Cerebellar nuclear complex (tissue), 1 donor: Measurements from ENCODE around the gene TRPM2.

ENCODE experiments used
- DNase-seq, 2 experiments: peaks; one replicate each; lab custom pipeline; 2025; lab: John Stamatoyannopoulos, UW

TRPM2 gene

DNA sequence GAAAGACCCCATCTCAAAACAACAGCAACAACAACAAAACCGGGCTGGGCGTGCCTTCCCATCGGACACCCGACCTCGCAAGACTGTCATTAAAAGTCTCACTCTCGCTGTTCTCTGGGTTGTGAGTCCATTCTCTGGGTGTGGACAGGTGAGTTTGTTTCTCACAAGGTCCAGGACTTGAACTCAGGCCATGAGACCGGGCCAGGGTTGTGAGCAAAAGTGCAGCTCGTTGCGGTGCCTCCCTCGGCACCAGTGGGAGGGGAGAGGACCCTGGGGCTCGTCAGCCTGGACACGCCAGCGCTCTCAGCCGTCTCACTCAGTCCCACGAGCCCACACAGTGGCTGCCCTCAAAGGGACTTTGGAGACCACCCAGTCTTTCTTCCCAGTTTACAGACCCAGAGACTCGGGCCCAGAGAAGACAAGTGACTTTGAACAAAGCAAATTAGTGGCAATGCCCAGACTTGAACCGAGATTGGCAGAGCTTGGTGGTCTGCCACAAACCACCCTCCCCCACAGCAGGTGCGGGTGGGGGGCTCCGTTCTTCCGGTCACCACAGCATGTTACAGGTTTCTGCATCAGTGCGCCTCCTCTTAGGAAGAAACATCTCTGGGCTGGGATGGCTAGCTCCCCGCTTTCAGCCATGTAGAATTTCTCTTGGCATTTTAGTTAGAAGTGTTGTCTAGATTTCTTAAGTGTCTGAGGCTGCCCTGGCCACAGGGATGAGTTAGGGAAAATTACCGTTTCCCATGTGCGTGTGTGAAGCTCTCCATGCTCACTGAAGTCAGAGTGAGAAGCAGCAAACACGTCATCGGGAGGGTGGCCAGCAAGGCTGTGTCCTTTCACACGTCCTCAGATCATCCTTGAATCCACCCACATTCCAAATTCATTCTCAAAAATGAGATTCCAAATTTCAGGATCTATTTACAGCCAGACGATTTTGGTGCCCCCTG is 130.1 kb downstream of the TRPM2 start:
- no peak for DNase-seq

DNA sequence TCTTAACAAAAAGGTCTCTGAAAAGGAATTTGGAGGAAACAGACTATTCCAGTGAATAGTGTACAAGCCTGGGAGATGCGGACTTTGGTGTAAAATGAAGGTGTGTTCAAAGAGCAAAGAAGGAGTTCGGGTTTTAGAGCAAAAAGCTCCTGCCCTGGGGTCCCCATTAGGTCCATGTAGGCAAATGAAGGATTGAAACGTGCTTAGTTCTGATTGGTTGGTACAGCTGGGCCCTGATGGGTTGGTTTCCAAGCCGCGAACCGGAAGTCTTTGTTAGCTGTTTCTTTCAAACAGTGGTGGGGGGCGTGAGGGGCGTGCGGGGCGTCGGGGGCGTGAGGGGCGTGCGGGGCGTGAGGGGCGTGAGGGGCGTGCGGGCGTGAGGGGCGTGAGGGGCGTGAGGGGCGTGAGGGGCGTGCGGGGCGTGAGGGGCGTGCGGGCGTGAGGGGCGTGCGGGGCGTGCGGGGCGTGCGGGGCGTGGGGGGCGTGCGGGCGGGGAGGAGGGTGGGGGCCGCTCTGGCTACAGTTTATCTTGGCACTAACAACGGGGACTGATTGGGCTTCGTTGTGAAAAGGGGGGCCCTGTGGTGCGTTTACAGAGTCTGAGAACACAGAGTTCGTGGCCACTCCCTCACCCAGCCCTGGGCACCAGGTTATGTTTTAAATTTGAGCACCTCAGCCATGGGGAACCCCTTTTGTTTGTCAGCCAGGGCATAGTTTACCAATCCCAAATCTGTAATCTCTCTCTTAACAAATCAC is 131.3 kb downstream of the TRPM2 start:
- DNase-seq = no peak

DNA sequence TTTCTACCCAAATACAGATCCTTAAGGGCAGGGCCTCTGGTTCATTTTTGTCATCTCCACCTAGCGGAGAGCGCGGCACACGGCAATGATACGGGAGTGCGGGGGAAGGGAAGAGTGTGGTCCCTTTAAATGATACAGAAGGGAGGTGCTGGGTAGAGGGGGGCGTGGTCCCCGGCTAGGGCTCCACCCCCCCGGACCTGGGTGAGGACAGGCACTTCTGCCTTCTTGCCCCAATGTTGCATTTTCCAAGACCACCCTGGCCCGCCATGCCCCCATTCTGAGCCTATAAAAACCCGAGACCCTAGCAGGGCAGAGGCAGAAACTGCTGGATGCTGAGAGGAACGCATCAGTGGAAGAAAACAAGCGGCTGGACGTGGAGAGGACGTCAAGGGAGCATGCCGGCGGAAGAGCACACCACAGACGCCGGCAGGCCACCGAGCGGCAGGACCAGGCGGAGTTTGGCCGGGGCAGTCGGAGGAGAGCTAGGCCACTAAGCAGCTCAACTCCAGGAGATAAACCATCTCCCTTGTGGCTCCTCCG is 131.9 kb downstream of the TRPM2 start:
- no peak for DNase-seq

DNA sequence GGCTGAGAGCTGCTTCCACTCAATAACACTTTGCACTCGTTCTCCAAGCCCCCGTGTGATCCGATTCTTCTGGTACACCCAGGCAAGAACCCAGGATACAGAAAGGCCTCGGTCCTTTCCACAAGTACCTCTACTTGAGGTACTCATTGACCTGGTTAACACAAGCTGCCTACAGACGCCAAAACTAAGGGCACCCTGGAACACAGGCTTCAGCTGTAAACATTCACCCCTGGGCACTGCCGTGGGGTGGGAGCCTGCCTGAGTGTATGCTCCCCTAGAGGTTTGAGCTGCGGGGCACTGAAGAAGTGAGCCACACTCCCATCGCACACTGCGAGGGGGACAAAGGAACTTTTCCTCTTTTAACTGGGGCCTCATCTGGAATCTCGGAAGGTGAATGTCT is 132.4 kb downstream of the TRPM2 start:
- DNase-seq = no peak

DNA sequence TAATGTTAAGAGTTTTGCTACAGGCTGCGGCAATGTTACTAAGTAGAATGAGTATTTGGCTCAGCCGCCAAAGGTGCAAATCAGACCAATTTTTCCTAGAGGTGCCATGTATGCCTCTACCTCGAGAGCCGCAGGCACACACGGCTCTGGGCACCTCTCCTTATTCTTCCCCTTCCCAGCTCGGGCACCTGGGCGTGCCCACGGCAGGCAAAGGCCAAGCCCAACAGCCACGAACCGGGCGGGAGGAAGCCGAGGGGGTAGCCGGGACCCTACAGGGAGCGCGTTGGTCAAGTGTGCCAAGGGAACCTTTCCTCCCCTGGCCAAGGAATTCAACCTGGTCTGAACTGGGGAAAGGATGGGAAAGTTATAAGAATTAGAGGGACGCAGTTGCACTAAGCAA is 132.9 kb downstream of the TRPM2 start:
- DNase-seq = no peak

DNA sequence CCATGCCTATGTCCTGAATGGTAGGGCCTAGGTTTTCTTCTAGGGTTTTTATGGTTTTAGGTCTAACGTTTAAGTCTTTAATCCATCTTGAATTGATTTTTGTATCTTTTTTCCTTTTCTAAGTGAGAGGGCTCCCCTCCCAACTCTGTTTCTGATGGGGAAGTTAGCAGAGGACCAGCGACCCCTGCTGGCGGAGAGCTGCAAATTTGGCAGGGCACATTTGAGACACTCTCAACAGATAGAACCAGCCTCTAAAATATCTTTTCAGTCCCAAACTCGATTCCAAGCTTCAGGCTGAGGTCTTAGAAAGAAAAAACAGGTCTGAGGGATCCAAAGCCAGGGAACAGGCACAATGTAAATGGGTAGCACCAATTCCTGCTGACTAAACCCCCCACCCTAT is 134.4 kb downstream of the TRPM2 start:
- DNase-seq = no peak

DNA sequence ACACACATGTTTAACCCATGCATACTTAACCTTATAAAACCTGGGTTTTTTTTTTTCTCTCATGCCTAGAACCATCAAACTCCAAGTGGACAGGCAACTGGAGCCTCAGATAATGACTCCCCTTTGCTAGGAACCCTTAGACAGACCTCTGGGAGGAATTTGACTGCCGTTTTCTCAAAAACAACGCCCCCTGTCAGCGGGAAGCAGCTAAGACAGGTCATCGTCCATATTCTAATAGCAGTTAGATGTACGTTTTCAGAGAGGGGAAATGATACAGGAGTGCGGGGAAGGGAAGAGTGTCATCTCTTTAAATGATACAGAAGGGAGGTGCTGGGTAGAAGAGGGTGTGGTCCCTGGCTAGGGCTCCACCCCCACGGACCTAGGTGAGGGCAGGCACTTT is 136.5 kb downstream of the TRPM2 start:
- no peak for DNase-seq

DNA sequence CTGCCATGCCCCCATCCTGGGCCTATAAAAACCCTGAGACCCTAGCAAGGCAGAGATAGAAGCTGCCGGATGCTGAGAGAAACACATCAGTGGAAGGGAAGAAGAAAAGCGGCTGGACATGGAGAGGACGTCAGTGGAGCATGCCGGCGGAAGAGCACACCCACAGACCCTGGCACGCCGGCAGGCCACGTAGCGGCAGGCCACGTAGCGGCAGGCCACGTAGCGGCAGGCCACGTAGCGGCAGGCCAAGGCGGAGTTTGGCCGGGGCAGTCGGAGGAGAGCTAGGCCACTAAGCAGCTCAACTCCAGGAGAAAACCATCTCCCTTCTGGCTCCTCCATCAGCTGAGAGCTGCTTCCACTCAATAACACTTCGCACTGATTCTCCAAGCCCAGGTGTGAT is 137.0 kb downstream of the TRPM2 start:
- DNase-seq = no peak

DNA sequence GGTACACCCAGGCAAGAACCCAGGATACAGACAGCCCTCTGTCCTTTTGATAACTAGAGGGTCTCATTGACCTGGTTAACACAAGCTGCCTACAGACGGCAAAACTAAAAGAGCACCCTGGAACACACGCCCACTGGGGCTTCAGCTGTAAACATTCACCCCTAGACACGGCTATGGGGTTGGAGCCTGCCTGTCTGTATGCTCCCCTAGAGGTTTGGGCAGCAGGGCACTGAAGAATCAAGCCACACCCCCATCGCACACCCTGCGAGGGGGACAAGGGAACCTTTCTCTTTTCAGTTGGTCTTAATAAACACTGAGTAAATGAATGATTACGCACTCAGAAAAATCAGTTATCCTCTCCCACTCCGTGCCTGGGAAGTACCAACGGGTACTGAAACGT is 137.4 kb downstream of the TRPM2 start:
- DNase-seq = no peak
